KMS-11 (cell line): Measurements from ENCODE around the gene SSTR1.

Source experiments
- H2AFZ ChIP-seq: fragments of 200-600 bp; sonication (generic); 2 replicates; pipeline ENCODE4 v1.6.1; 2016; ENCODE audit warnings: antibody characterized with exemption, mixed run types, low read depth
- H3K27ac ChIP-seq: fragments of 200-600 bp; sonication (generic); 2 replicates; pipeline ENCODE4 v1.6.1; 2016; ENCODE audit warnings: mild to moderate bottlenecking, mixed run types
- H3K27me3 ChIP-seq: fragments of 200-600 bp; sonication (generic); 2 replicates; pipeline ENCODE4 v1.6.1; 2017; ENCODE audit warnings: mild to moderate bottlenecking, low read depth, mixed run types, moderate library complexity; ENCODE audit not compliant: insufficient read depth
- H3K36me3 ChIP-seq: fragments of 200-600 bp; sonication (generic); 2 replicates; pipeline ENCODE4 v1.6.1; 2017; ENCODE audit warnings: mild to moderate bottlenecking, mixed run types; ENCODE audit not compliant: insufficient read depth
- H3K4me1 ChIP-seq: fragments of 200-600 bp; sonication (generic); 2 replicates; pipeline ENCODE4 v1.6.1; 2016; ENCODE audit warnings: mild to moderate bottlenecking, low read depth, mixed run types; ENCODE audit not compliant: poor library complexity, severe bottlenecking
- H3K4me2 ChIP-seq: fragments of 200-600 bp; sonication (generic); 2 replicates; pipeline ENCODE4 v1.7.0; 2016; ENCODE audit warnings: mild to moderate bottlenecking, mixed run types
- H3K4me3 ChIP-seq: fragments of 200-600 bp; sonication (generic); IDR thresholded peaks from 2 replicates; pipeline ENCODE4 v1.6.1; 2017; ENCODE audit warnings: low read depth, low read length, mixed read lengths; ENCODE audit not compliant: insufficient read depth
- H3K79me2 ChIP-seq: fragments of 200-600 bp; sonication (generic); 2 replicates; pipeline ENCODE4 v1.6.1; 2016; ENCODE audit warnings: low read depth, mixed run types; ENCODE audit not compliant: insufficient read depth
- H3K9ac ChIP-seq: fragments of 200-600 bp; sonication (generic); 2 replicates; pipeline ENCODE4 v1.6.1; 2016; ENCODE audit warnings: mild to moderate bottlenecking, mixed run types
- H4K20me1 ChIP-seq: fragments of 200-600 bp; sonication (generic); 2 replicates; pipeline ENCODE4 v1.6.1; 2016; ENCODE audit warnings: mild to moderate bottlenecking, mixed run types; ENCODE audit not compliant: insufficient read depth
- TF ChIP-seq, protein P1 (sequence below): fragments of 200-600 bp; sonication (generic); conservative IDR thresholded peaks from 2 replicates; pipeline ENCODE4 v1.6.1; 2017; ENCODE audit warnings: low read depth, mild to moderate bottlenecking, antibody characterized with exemption, low read length, moderate library complexity, mixed read lengths

The SSTR1 gene

DNA sequence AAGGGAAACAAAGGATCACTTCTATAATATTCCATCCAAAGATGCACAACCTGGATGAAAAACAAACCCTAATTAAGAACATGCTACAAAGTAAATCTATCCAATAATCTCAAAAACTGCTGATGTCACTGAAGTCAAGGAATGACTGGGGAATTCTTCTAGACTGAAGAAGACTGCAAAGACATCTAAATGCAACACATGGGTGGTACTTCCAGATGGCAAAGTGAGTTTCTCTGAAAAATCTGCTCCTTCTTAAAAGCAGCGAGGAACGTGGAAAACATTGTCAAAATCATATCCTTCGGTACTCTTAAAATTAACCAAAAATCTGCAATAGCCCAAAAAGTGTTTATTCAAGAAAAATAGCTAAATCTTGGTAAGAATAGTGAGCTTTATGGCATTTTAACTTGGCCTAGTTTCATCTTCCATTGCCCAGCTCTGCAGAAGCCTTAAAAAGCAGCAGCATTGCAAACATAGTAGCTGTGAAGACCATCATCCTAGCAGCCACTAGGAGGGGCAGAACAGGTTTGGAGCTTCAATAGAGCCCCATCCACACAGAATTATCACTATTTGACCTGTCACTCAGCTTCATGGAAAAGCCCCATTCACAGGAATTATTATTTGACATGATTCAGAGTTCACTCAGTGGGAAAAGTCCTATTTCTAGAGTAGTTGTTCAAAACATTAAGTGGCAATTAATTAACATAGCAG is 40.8 kb downstream of the SSTR1 start:
- H3K4me3 ChIP-seq: no peak overlapping the region
- TF ChIP-seq, protein P1, sequence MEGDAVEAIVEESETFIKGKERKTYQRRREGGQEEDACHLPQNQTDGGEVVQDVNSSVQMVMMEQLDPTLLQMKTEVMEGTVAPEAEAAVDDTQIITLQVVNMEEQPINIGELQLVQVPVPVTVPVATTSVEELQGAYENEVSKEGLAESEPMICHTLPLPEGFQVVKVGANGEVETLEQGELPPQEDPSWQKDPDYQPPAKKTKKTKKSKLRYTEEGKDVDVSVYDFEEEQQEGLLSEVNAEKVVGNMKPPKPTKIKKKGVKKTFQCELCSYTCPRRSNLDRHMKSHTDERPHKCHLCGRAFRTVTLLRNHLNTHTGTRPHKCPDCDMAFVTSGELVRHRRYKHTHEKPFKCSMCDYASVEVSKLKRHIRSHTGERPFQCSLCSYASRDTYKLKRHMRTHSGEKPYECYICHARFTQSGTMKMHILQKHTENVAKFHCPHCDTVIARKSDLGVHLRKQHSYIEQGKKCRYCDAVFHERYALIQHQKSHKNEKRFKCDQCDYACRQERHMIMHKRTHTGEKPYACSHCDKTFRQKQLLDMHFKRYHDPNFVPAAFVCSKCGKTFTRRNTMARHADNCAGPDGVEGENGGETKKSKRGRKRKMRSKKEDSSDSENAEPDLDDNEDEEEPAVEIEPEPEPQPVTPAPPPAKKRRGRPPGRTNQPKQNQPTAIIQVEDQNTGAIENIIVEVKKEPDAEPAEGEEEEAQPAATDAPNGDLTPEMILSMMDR: no peak
- no peak overlapping the region for H2AFZ ChIP-seq
- no peaks in the 10 kb centered on the region for H4K20me1 ChIP-seq
- H3K79me2 ChIP-seq: no peaks in the 10 kb centered on the region
- no peaks in the 10 kb centered on the region for H3K4me1 ChIP-seq
- no peak overlapping the region for H3K4me2 ChIP-seq
- no peaks in the 10 kb centered on the region for H3K36me3 ChIP-seq
- no peak overlapping the region for H3K9ac ChIP-seq
- H3K27ac ChIP-seq: no peak overlapping the region
- no peaks in the 10 kb centered on the region for H3K27me3 ChIP-seq

DNA sequence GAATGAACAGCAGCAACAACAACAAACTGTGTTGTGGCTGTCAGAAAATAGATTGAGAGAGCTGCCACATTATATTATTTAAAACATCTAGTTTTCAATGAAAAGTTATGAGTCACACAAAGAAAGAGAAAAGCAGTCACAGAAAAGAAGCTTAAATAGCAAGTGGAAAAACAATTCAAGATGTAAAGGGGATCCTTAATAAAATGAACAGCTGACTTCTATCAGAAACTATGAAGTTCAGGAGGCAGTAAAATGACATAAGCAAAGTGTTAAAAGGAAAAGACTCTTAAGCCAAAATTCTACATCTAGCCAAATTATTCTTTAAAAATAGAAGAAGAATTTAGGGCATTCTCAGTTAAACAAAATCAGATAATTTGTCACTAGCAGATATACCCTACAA is 42.6 kb downstream of the SSTR1 start:
- H2AFZ ChIP-seq: no peak overlapping the region
- H3K27ac ChIP-seq: no peak overlapping the region
- H3K4me1 ChIP-seq: no peaks in the 10 kb centered on the region
- no peak overlapping the region for H3K9ac ChIP-seq
- TF ChIP-seq, protein P1: no peak
- H4K20me1 ChIP-seq: no peaks in the 10 kb centered on the region
- H3K4me2 ChIP-seq: no peak overlapping the region
- H3K4me3 ChIP-seq: no peak overlapping the region
- H3K27me3 ChIP-seq: no peaks in the 10 kb centered on the region
- H3K36me3 ChIP-seq: no peaks in the 10 kb centered on the region
- H3K79me2 ChIP-seq: no peaks in the 10 kb centered on the region

DNA sequence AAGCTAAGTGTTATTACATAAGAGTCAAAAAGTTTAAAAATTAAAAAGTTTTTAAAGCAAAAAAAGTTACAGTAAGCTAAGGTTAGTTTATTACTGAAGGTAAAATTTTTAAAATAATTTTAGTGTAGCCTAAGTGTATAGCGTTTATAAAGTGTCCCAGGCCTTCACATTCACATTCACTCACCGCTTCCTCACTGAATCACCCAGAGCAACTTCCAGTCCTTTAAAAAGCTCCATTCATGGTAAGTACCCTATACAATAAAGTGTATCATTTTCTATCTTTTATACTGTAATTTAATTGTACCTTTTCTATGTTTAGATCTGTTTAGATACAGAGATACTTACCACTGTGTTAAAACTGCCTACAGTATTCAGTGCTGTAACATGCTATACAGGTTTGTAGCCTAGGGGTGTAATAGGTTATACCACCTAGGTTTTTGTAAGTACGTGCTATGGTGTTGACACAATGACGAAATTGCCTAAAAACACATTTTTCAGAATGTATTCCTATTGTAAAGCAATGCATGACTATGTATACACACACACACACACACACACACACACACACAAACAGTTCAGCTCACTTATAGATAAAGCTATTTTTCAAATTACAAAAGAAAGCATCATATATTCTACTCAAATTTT is 44.5 kb downstream of the SSTR1 start:
- Histone ChIP-seq H3K4me1 (no peaks in the 10 kb centered on the region), H3K27ac (no peak overlapping the region), H3K36me3 (no peaks in the 10 kb centered on the region), H3K4me3 (no peak overlapping the region), H3K4me2 (no peak overlapping the region), H3K79me2 (no peaks in the 10 kb centered on the region), H3K9ac (no peak overlapping the region), H2AFZ (no peak overlapping the region), H4K20me1 (no peaks in the 10 kb centered on the region), H3K27me3 (no peaks in the 10 kb centered on the region)
- TF ChIP-seq, protein P1: no peak

DNA sequence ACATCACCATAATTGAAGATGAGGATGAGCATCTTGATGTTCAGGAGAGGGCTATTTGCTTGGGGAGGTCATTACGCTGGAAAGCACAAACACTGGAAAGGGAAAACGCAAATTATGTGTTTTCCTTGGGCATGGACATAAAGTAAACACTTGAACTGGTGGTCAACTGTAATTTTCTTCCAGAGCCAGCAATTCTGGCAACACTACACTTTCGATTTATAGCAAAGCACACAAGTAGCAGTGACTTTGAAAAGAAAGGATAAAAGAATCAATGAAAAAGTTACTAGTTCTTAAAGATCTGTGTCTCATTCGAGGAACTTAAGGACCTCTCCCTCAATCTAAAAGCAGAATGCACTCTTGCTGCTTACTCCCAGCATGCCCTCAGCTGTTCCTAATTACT is 46.0 kb downstream of the SSTR1 start:
- TF ChIP-seq, protein P1: no peak
- H3K27me3 ChIP-seq: no peaks in the 10 kb centered on the region
- no peak overlapping the region for H3K4me2 ChIP-seq
- no peak overlapping the region for H3K27ac ChIP-seq
- no peak overlapping the region for H2AFZ ChIP-seq
- no peak overlapping the region for H3K4me3 ChIP-seq
- no peak overlapping the region for H3K9ac ChIP-seq
- H4K20me1 ChIP-seq: no peaks in the 10 kb centered on the region
- no peaks in the 10 kb centered on the region for H3K4me1 ChIP-seq
- H3K79me2 ChIP-seq: no peaks in the 10 kb centered on the region
- no peaks in the 10 kb centered on the region for H3K36me3 ChIP-seq
